ENCODE measurements around the gene ATP11C. TPM values are rescaled to one million over a fixed set of nuclear protein-coding genes. Genes with fewer than 3 reads are reported as not detected.

The ATP11C gene
- total RNA-seq, 1 donor: 71.2 TPM

- no peak overlapping the region for H3K4me3 ChIP-seq (ENCODE audit: low read depth, low read length)
- TF ChIP-seq CTCF (IDR thresholded peaks at IDR 0.05; ENCODE audit: insufficient read depth, low read length): no peak
- DNase-seq (ENCODE audit: low read depth): no peak
Measured at GRCh38 chrX:139734996-139735395, 197.9 kb downstream of the ATP11C start.

GRCh38 chrX:139725720-139726119, 207.1 kb downstream of the ATP11C start:
- TF ChIP-seq CTCF (IDR thresholded peaks at IDR 0.05; ENCODE audit: insufficient read depth, low read length): no peak
- DNase-seq (ENCODE audit: low read depth): no peak
- H3K4me3 ChIP-seq (ENCODE audit: low read depth, low read length): no peak overlapping the region

GRCh38 chrX:139724626-139725025, 208.2 kb downstream of the ATP11C start:
- TF ChIP-seq CTCF (IDR thresholded peaks at IDR 0.05; ENCODE audit: insufficient read depth, low read length): no peak
- DNase-seq (ENCODE audit: low read depth): peak; percentile 29
- H3K4me3 ChIP-seq (ENCODE audit: low read depth, low read length): no peak overlapping the region

- H3K4me3 ChIP-seq (ENCODE audit: low read depth, low read length): no peak overlapping the region
- no peak for TF ChIP-seq CTCF (IDR thresholded peaks at IDR 0.05; ENCODE audit: insufficient read depth, low read length)
Measured at GRCh38 chrX:139720979-139721378, 211.9 kb downstream of the ATP11C start.

GRCh38 chrX:139720136-139720535, 212.7 kb downstream of the ATP11C start:
- H3K4me3 ChIP-seq (ENCODE audit: low read depth, low read length): no peak overlapping the region
- DNase-seq (ENCODE audit: low read depth): peak; percentile 16
- TF ChIP-seq CTCF (IDR thresholded peaks at IDR 0.05; ENCODE audit: insufficient read depth, low read length): no peak

More at GRCh38 chrX:139720979-139721378, 211.9 kb downstream of the ATP11C start:
- DNase-seq (ENCODE audit: low read depth): no peak

GRCh38 chrX:139708067-139708466, 224.8 kb downstream of the ATP11C start, which contains the start of gene MCF2:
TSS of gene MCF2 (minus strand) at chrX:139708167. CDS start at chrX:139651744, 56,423 bp downstream.
- TF ChIP-seq CTCF (IDR thresholded peaks at IDR 0.05; ENCODE audit: insufficient read depth, low read length): no peak
- no peak within 1 kb of the TSS for H3K4me3 ChIP-seq (ENCODE audit: low read depth, low read length)

GRCh38 chrX:139702658-139703057, 230.2 kb downstream of the ATP11C start:
- no peak for DNase-seq (ENCODE audit: low read depth)
- no peak overlapping the region for H3K4me3 ChIP-seq (ENCODE audit: low read depth, low read length)
- no peak for TF ChIP-seq CTCF (IDR thresholded peaks at IDR 0.05; ENCODE audit: insufficient read depth, low read length)

More at GRCh38 chrX:139708067-139708466, 224.8 kb downstream of the ATP11C start, which contains the start of gene MCF2:
- no peak for DNase-seq (ENCODE audit: low read depth)

All from fibroblast of the aortic adventitia (primary cell).